Measurements from ENCODE around the gene CDK17. TPM values are rescaled to one million over a fixed set of nuclear protein-coding genes. Genes with fewer than 3 reads are reported as not detected.

CDK17 gene
- total and polyA plus RNA-seq, 11 donors, result 6.7 to 31.7 (median 22.9) TPM

DNA sequence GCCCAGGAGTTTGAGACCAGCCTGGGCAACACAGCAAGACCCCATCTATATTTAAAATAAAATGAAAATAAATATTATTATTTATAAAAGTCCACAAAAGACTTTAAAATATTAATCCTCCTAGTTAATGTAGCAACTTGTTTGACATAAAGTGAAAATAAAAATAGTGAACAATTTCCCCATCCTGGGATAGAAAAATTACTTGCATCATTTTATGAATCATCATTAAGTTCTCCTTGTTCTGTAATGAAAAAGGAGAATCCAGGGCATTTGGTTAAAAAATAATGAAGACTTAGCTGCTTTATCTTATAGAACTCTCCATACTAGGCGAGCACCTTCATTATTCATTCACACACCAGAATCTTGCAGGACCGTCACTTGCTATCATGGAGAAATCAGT, 140.0 kb downstream of the CDK17 start:
- H3K36me3 ChIP-seq, result peaks cover 0 to 71% (median 47%) of the 10 kb centered on the region in 9 donors
- H3K27me3 ChIP-seq, result no peaks in the 10 kb centered on the region
- H3K4me1 ChIP-seq, result peaks cover 0 to 56% (median 39%) of the 10 kb centered on the region in 12 donors
- intact Hi-C loops (cut with DNase I), result no loop called here
- 83 to 95% (median 88%) methylated on average over 2 of the region's 2 CpGs for WGBS, 4 donors
- ATAC-seq (no peak), DNase-seq (no peak)
- no peak overlapping the region for H3K4me3 ChIP-seq
- H3K9me3 ChIP-seq, result no peaks in the 10 kb centered on the region
- TF ChIP-seq POLR2A (IDR thresholded peaks at IDR 0.05), result no peak
- TF ChIP-seq CTCF (IDR thresholded peaks at IDR 0.05), result no peak
- H3K27ac ChIP-seq, result no peak overlapping the region

- 38 to 53% (median 45%) methylated on average over 8 of the region's 8 CpGs for WGBS, 4 donors
- DNase-seq, result peak; percentile 74 to 88 (median 80)
- intact Hi-C loops (cut with DNase I), result no loop called here
- TF ChIP-seq POLR2A (IDR thresholded peaks at IDR 0.05), result no peak
- no peak for TF ChIP-seq CTCF (IDR thresholded peaks at IDR 0.05)
- H3K36me3 ChIP-seq, result peaks cover 0 to 53% (median 33%) of the 10 kb centered on the region in 9 donors
- peak overlapping the region in 11 of 12 donors; percentile 27 to 83 (median 50) for H3K27ac ChIP-seq
- peak; percentile 33 to 66 (median 42) for ATAC-seq
- H3K4me1 ChIP-seq, result peaks cover 0 to 69% (median 53%) of the 10 kb centered on the region in 12 donors
- H3K9me3 ChIP-seq, result no peaks in the 10 kb centered on the region
- H3K27me3 ChIP-seq, result no peaks in the 10 kb centered on the region
- no peak overlapping the region for H3K4me3 ChIP-seq
Measured at GRCh38 chr12:96258104-96258961, 141.9 kb downstream of the CDK17 start.

DNA sequence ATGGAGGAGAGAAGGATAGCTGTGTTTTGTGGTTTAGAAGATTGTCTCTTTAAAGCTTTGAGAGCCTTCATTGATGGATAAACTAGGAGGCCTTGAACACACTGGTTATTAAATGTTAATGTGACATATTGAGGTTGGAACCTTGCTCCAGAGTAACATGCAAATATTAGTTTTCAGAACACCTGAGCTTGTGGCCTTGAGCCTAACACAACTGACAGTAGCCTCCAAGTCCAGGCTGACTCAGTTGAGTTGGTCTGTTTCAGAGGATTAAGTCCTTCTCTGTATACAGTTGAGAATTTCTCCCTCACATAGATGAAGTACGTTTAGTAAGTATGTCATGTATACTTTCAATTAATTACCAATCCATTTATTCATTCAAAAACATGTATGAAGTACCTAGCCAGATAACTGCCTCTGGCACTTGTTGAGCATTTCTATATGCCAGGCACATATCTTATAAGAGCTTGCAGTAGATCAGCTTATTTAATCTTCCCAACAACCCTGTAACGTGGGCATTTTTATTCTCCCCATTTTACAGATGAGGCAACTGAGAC, 142.6 kb downstream of the CDK17 start:
- Histone ChIP-seq H3K27me3 (no peaks in the 10 kb centered on the region), H3K4me1 (peaks cover 0 to 69% (median 55%) of the 10 kb centered on the region in 12 donors), H3K4me3 (no peak overlapping the region), H3K9me3 (no peaks in the 10 kb centered on the region), H3K36me3 (peaks cover 0 to 53% (median 26%) of the 10 kb centered on the region in 9 donors), H3K27ac (peak overlapping the region in 11 of 12 donors; percentile 23 to 83 (median 39))
- 57 to 81% (median 74%) methylated on average over 2 of the region's 2 CpGs for WGBS, 4 donors
- DNase-seq (no peak), ATAC-seq (no peak)
- TF ChIP-seq CTCF (IDR thresholded peaks at IDR 0.05), result no peak
- no peak for TF ChIP-seq POLR2A (IDR thresholded peaks at IDR 0.05)
- intact Hi-C loops (cut with DNase I), result no loop called here

DNA sequence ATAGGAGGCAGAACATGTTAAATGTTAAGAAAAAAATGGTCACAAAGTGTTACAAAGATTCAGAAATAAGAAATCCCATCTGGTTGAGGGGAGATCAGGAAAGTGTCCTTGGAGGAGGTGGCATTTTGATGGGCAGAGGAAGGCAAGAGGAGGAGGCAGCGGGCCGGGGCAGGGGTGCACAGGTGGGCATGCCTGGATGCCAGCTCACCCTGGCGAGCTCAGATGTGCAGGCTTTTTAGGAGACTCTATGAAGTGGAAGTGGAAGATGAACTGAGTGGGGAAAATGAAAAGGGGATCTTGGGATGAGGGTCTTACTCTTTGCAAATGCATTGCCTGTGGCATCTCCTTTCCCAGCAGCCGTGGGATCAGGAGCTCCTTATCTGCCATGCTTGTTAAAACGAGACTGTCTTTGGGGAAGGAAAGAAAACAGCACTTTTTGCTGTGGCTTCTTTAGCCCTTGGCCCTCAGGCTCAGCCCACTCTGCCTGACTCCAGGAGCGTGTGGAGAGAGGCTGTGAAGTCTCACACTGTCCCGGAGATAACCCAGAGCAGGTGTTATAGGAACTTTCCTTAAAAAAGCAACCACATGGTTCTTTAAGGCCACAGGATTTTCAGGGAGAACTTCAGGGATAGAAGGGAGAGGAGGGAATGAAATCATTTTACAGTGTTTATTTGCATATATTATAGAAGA, 143.4 kb downstream of the CDK17 start:
- Histone ChIP-seq H3K27me3 (no peaks in the 10 kb centered on the region), H3K4me1 (peaks cover 0 to 69% (median 50%) of the 10 kb centered on the region in 12 donors), H3K9me3 (no peaks in the 10 kb centered on the region), H3K27ac (peak overlapping the region in 6 of 12 donors; percentile 31 to 83 (median 64)), H3K36me3 (peaks cover 0 to 53% (median 21%) of the 10 kb centered on the region in 9 donors), H3K4me3 (no peak overlapping the region)
- DNase-seq (no peak), ATAC-seq (no peak)
- TF ChIP-seq POLR2A (IDR thresholded peaks at IDR 0.05), result no peak
- TF ChIP-seq CTCF (IDR thresholded peaks at IDR 0.05), result no peak
- intact Hi-C loops (cut with DNase I), result no loop called here
- 69 to 76% (median 70%) methylated on average over 7 of the region's 7 CpGs for whole genome bisulfite sequencing, 4 donors
